Omental fat pad (tissue), 4 donors: ENCODE results near the gene PGA3. TPM values are rescaled to one million over a fixed set of nuclear protein-coding genes. Genes with fewer than 3 reads are reported as not detected.
"Not testable (repeated sequence)": the region's sequence is repeated elsewhere in the genome, so short reads cannot be mapped to it uniquely, and the experiment has no call there.

Experiments used
- ATAC-seq: fragments of 150-250 bp; one replicate; pipeline ENCODE4 v1.9.1; 2016; ENCODE audit warnings: mild to moderate bottlenecking, moderate library complexity; ENCODE audit not compliant: low FRiP score
- DNase-seq: peaks from one replicate; pipeline ENCODE4 v3.0.0-alpha.2; 2019; ENCODE audit warnings: low spot score
- total RNA-seq, 4 donors: library from RNA; depleted of rRNA; stranded (reverse); fragments of >200 nt; gene quantifications; one replicate each; pipeline ENCODE4 v1.1.0, GENCODE V29; 2016
- TF ChIP-seq, protein P1 (sequence below), 3 donors: fragments of 450-650 bp; IDR thresholded peaks; one replicate each; pipeline ENCODE4 v1.5.1; 2016 to 2017; ENCODE audit warnings: antibody characterized with exemption in 3 of 3, mild to moderate bottlenecking in 3 of 3, moderate library complexity in 2 of 3

The PGA3 gene
- total RNA-seq, 4 donors from 2014 or later = 2.5 to 96.7 (median 7.6) TPM

DNA sequence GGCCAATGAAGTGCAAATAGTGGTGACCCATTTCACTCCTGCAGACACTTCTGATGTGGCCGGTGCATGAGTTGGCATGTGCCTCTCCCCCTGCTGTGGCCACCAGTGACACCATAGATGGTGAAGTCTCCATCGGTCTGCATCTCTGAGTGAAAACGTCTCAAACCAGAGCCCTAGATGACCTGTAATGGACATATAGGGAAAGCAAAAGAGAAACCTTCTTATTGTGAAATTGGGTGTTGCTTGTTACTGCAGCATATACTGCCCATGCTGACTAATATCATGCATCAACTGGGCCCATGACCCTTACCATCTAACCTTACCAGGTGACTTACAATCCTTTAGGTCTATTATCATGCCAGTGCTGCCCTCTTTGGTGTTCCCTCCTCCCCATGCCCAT, 30.4 kb upstream of the PGA3 start:
- DNase-seq = no peak
- ATAC-seq = no peak
- TF ChIP-seq, protein P1, sequence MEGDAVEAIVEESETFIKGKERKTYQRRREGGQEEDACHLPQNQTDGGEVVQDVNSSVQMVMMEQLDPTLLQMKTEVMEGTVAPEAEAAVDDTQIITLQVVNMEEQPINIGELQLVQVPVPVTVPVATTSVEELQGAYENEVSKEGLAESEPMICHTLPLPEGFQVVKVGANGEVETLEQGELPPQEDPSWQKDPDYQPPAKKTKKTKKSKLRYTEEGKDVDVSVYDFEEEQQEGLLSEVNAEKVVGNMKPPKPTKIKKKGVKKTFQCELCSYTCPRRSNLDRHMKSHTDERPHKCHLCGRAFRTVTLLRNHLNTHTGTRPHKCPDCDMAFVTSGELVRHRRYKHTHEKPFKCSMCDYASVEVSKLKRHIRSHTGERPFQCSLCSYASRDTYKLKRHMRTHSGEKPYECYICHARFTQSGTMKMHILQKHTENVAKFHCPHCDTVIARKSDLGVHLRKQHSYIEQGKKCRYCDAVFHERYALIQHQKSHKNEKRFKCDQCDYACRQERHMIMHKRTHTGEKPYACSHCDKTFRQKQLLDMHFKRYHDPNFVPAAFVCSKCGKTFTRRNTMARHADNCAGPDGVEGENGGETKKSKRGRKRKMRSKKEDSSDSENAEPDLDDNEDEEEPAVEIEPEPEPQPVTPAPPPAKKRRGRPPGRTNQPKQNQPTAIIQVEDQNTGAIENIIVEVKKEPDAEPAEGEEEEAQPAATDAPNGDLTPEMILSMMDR (IDR thresholded peaks at IDR 0.05) = no peak

DNA sequence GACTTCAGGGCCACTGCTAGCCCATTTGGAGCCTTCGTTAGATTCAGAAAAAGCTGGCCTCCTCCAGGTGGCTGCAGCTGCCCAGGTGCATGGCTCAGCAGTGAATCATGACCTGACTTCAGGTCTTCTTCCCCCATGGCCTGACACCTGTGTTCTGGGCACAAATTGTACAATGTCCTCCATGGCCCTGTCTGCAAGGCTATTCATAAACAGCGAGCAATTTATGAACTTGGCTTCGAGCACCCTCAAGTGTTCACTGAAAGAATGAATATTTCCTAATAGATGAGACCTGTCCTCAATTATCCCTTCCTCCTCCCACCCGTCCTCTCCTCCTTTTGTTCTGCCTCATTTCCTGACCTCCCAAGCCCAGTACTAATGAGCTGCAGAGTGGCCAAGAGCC, 29.9 kb upstream of the PGA3 start:
- DNase-seq = no peak
- TF ChIP-seq, protein P1 (IDR thresholded peaks at IDR 0.05) = no peak
- ATAC-seq = no peak

DNA sequence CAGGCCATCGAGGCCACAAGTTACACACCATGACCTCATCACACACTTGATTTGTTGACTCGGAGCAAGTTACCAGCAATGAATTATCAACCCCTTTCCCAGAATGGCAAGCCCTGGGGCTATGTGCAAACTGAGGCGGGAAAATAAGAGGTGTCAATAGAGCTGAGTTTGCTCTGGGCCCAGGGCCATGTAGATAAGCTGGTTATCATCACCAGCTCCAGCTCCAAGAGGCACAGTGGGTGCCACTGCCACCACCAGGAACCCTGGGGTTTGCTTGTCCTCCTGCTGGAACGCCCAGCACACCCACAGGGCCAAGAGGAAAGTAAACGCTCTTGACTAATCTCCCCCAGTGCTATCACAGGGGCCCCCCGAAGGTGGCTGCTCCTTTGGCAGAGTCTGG, 29.0 kb upstream of the PGA3 start:
- DNase-seq = no peak
- ATAC-seq = no peak

DNA sequence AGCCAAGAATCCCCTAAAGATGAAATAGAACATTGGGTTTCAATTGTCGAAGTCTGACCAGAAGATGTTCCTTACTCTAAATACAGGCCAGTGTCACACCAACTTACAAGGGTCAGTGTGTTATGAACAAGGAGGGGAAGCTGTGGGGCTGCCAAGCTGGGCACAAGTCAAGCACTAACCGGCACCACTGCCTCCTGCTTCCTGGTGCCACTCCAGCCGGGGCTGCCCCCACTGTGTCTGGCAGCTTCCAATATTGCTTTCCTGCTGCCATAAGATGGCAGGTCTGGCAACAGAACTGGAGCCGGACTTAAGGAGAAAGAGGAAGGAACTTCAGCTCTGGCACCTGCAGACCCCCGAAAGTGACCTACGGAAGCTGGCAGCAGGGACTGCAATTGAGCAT, 28.4 kb upstream of the PGA3 start:
- DNase-seq (no peak), ATAC-seq (no peak)
- TF ChIP-seq, protein P1 (IDR thresholded peaks at IDR 0.05) = no peak

More for the DNA sequence above, 29.0 kb upstream of the PGA3 start:
- TF ChIP-seq, protein P1 (IDR thresholded peaks at IDR 0.05) = no peak

DNA sequence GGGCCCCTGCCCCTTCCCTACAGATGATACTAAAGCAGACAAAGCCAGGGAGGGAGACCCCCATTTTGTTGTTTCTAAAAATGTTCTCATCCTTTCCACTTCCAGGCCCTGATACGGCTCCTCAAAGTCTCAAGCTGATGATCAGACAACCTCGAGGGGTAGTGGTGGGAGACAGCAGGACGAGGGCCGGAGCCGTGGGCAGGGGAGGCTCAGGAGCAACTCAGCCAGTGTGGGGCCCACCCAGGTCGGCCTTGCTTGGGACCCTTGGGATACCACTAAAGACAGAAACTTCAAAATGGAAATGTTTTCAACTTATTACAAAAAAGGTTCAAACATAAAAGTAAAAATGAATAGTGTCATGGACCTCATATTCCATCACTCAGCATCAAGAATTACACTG, 26.9 kb upstream of the PGA3 start:
- no peak for ATAC-seq
- no peak for DNase-seq
- TF ChIP-seq, protein P1 (IDR thresholded peaks at IDR 0.05) = no peak

DNA sequence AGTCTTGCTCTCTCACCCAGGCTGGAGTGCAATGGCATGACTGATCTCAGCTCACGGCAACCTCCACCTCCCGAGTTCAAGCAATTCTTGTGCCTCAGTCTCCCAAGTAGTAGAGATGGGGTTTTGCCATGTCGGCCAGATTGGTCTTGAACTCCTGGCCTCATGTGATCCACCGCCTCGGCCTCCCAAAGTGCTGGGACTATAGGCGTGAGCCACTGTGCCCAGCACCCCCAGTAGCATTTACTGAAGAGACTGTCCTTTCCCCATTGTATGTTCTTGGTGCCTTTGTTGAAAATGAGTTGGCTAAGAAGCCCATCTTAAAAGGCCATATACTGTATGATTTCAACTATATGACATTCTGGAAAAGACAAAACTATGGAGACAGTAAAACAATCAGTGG, 23.1 kb upstream of the PGA3 start:
- not testable (repeated sequence) for ATAC-seq

DNA sequence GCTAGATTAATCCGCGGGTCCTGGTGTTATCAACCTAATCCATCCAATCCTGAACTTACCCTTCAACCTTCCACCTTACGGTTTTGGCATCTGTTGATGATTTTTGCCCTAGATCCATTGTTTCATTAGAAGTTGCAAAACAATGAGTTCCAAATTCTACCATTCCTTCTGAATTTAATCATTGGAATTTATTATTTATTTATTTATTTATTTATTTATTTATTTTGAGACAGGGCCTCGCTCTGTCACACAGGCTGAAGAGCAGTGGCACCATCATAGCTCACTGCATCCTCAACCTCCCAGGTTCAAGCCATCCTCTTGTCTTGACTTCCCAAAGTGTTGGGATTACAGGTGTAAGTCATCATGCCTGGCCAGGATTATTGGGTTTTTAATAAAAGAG, 21.8 kb upstream of the PGA3 start:
- DNase-seq = no peak
- ATAC-seq = no peak
- TF ChIP-seq, protein P1 (IDR thresholded peaks at IDR 0.05) = no peak

More for the DNA sequence above, 23.1 kb upstream of the PGA3 start:
- DNase-seq = not testable (repeated sequence)

DNA sequence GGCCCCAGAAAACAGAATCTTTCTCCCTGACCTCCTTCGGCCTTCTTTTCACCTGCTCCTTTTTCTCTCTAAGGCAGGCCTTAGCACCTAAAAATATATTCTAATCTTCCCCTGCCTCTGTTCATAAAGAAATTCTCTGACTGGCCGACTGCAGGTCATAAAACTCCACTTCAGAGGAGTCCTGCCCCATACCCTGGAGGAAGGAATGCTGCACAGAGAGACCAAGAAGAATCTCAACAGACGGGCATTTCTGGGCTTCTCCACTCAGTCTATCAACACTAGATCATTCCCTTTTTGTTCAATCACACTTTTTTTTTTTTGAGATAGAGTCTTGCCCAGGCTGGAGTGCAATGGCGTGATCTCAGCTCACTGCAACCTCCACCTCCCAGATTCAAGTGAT, 19.7 kb upstream of the PGA3 start:
- ATAC-seq = no peak
- TF ChIP-seq, protein P1 (IDR thresholded peaks at IDR 0.05) = no peak
- no peak for DNase-seq
